HL-60/S4 treated with retinoic acid at 250 ng/mL for 4 days and 3 days (cell line): ENCODE results near the gene STX12.
"Not testable (repeated sequence)": the region's sequence is repeated elsewhere in the genome, so short reads cannot be mapped to it uniquely, and the experiment has no call there.

ENCODE experiments used
- in situ Hi-C: fragments of 300-500 bp; cut with MboI; formaldehyde crosslinking; loops from 2 replicates; pipeline ENCODE4 v1.7.0; 2022; ENCODE audit warnings: low sequenced_read_pairs

STX12 gene

GRCh38 chr1:27824411-27824810, 51.4 kb downstream of the STX12 start:
- in situ Hi-C loops, result no loop called here

- in situ Hi-C loops, result not testable (repeated sequence)
These were observed 56.4 kb downstream of the STX12 start for GRCh38 chr1:27829339-27829960.

- in situ Hi-C loops, result no loop called here
These were observed 57.8 kb downstream of the STX12 start, which contains the start of gene PPP1R8 for GRCh38 chr1:27830621-27831440. Gene PPP1R8, plus strand, starts transcription at chr1:27830782. Its CDS starts 54 bp downstream, at chr1:27830836.

- in situ Hi-C loops, result no loop called here
These were observed 58.8 kb downstream of the STX12 start for GRCh38 chr1:27831568-27832410.

- in situ Hi-C loops, result no loop called here
These were observed 59.7 kb downstream of the STX12 start for GRCh38 chr1:27832762-27833161.

GRCh38 chr1:27833470-27833869, 60.5 kb downstream of the STX12 start:
- in situ Hi-C loops, result no loop called here

GRCh38 chr1:27835046-27835445, 62.0 kb downstream of the STX12 start:
- in situ Hi-C loops, result no loop called here

GRCh38 chr1:27835501-27835900, 62.5 kb downstream of the STX12 start:
- in situ Hi-C loops, result no loop called here

GRCh38 chr1:27849951-27850350, 76.9 kb downstream of the STX12 start:
- in situ Hi-C loops, result loop anchor here (25.0 kb wide), 1 partner anchor 362 kb away; no protein-coding TSS in a partner anchor

GRCh38 chr1:27855085-27855484, 82.1 kb downstream of the STX12 start:
- in situ Hi-C loops, result loop anchor here (25.0 kb wide), 1 partner anchor 357 kb away; no protein-coding TSS in a partner anchor

- in situ Hi-C loops, result loop anchor here (25.0 kb wide), 1 partner anchor 356 kb away; no protein-coding TSS in a partner anchor
These were observed 83.7 kb downstream of the STX12 start for GRCh38 chr1:27856561-27857343.

GRCh38 chr1:27857552-27857951, 84.5 kb downstream of the STX12 start:
- in situ Hi-C loops, result loop anchor here (25.0 kb wide), 1 partner anchor 355 kb away; no protein-coding TSS in a partner anchor

- in situ Hi-C loops, result loop anchor here (25.0 kb wide), 1 partner anchor 354 kb away; no protein-coding TSS in a partner anchor
These were observed 85.3 kb downstream of the STX12 start for GRCh38 chr1:27858072-27858948.

GRCh38 chr1:27858949-27859576, 86.0 kb downstream of the STX12 start:
- in situ Hi-C loops, result loop anchor here (25.0 kb wide), 1 partner anchor 353 kb away; no protein-coding TSS in a partner anchor

GRCh38 chr1:27861436-27861835, 88.4 kb downstream of the STX12 start:
- in situ Hi-C loops, result loop anchor here (25.0 kb wide), 1 partner anchor 351 kb away; no protein-coding TSS in a partner anchor

GRCh38 chr1:27862004-27862403, 89.0 kb downstream of the STX12 start:
- in situ Hi-C loops, result loop anchor here (25.0 kb wide), 1 partner anchor 350 kb away; no protein-coding TSS in a partner anchor

GRCh38 chr1:27862671-27863537, 89.9 kb downstream of the STX12 start:
- in situ Hi-C loops, result loop anchor here (25.0 kb wide), 1 partner anchor 349 kb away; no protein-coding TSS in a partner anchor
